ENCODE data around the gene DCAF7.

DNA sequence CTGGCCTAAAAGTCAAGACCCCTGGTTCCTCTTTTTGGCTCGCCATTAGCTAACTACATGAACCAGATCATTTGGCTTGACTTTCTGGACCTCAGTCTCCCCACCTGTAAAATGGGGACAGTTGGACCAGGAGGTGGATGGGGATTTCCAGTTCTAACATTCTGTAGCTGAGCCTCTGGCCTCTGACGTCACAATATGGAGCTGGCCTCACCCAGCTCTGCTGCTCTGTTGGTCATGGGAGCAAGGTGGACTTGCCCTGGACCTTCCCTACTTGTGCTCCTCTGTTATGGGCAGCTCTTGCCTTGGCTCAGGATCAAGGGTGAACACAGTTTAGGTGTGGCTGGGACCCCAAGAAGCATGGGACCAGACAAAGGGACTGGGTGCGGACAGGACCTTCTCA, 43.6 kb upstream of the DCAF7 start:
- TF ChIP-seq ZNF274 (IDR thresholded peaks at IDR 0.05; ENCODE audit: low read depth, low read length) (no peak), SUZ12 (IDR thresholded peaks at IDR 0.05; ENCODE audit: extremely low read depth, insufficient read depth, insufficient read length) (no peak), YY1 (IDR thresholded peaks at IDR 0.05; ENCODE audit: insufficient read depth, insufficient read length) (no peak)

Measured in NT2/D1 (cell line).